HCT116 (cell line): ENCODE data around the gene XRCC3. TPM values are rescaled to one million over a fixed set of nuclear protein-coding genes. Genes with fewer than 3 reads are reported as not detected.
A peak's percentile ranks its signal among the peaks of the same experiment; 100 is the strongest.

Source experiments
- ATAC-seq: fragments of 200-7000 bp; cut with Tn5 transposase; 2 replicates; pipeline ENCODE4 v1.9.1; 2020; ENCODE audit warnings: mild to moderate bottlenecking, moderate library complexity
- BruUV-seq: library from RNA; stranded (reverse); fragments of 400-500 nt; replicated peaks from 2 replicates; lab custom pipeline; 2021; lab: Mats Ljungman, UMichigan
- CTCF ChIA-PET: fragments of 300-600 bp; sonication (Branson Sonifier 250); formaldehyde crosslinking; loops from one replicate; lab custom pipeline; 2021; ENCODE audit warnings: antibody characterized with exemption; lab: Charles Lee
- POLR2A ChIA-PET: fragments of 300-600, 350-600 bp; sonication (Branson Sonifier 250); formaldehyde crosslinking; loops from one replicate; lab custom pipeline; 2021; ENCODE audit warnings: antibody characterized with exemption; lab: Charles Lee
- RAD21 ChIA-PET, 2 experiments: fragments of 300-600 bp; sonication (Branson Sonifier 250); formaldehyde crosslinking; loops; one replicate each; lab custom pipeline; 2023; ENCODE audit warnings: low total read pairs in 2 of 2; ENCODE audit not compliant: uncharacterized antibody in 2 of 2, unreplicated experiment in 2 of 2, low non-redundant PET in 1 of 2; lab: Charles Lee
- DNase-seq: peaks from one replicate; pipeline ENCODE4 v3.0.0-alpha.2; 2010; ENCODE audit warnings: low read depth, low spot score
- H2AFZ ChIP-seq: fragments of 200-600 bp; shearing (Covaris generic), sonication (generic); 2 replicates; pipeline ENCODE4 v1.6.1; 2017; ENCODE audit warnings: low read depth, mixed run types, mixed read lengths, antibody characterized with exemption, low read length; ENCODE audit not compliant: poor library complexity, severe bottlenecking
- H3K27ac ChIP-seq: 2 replicates; pipeline ENCODE4 v1.5.1; 2012; ENCODE audit warnings: low read depth, low read length
- H3K27me3 ChIP-seq: fragments of 200-600 bp; sonication (generic); 2 replicates; pipeline ENCODE4 v1.6.1; 2016; ENCODE audit warnings: mixed run types, low read length, mixed read lengths; ENCODE audit not compliant: insufficient read depth
- H3K36me3 ChIP-seq, 2 experiments: fragments of 200-500 bp in 1 of 2; fragments of 200-600 bp in 1 of 2; sonication (Bioruptor generic) in 1 of 2; sonication (generic) in 1 of 2; 2 replicates each; pipeline versions ENCODE4 v1.5.1 to v1.6.1; 2014 to 2016; ENCODE audit warnings: low read length in 2 of 2, inconsistent platforms in 1 of 2, mixed read lengths in 1 of 2, mixed run types in 1 of 2; ENCODE audit not compliant: insufficient read depth in 2 of 2, control insufficient read depth in 1 of 2
- H3K4me1 ChIP-seq, 2 experiments: fragments of 200-600 bp in 1 of 2; sonication (generic) in 1 of 2; 2 replicates each; pipeline versions ENCODE4 v1.5.1 to v1.6.1; 2012 to 2017; ENCODE audit warnings: low read length in 2 of 2, inconsistent platforms in 1 of 2, mild to moderate bottlenecking in 1 of 2, mixed read lengths in 1 of 2, mixed run types in 1 of 2, moderate library complexity in 1 of 2; ENCODE audit not compliant: insufficient read depth in 2 of 2, control insufficient read depth in 1 of 2
- H3K4me2 ChIP-seq: fragments of 200-600 bp; sonication (generic); 2 replicates; pipeline ENCODE4 v1.6.1; 2017; ENCODE audit warnings: mixed run types, low read length, mixed read lengths
- H3K4me3 ChIP-seq, 2 experiments: fragments of 200-600 bp in 1 of 2; sonication (generic) in 1 of 2; replicated peaks in 1 of 2; 2 replicates each; pipeline ENCODE4 v1.5.1; 2011 to 2016; ENCODE audit warnings: low read length in 2 of 2, control low read depth in 1 of 2, low read depth in 1 of 2, mild to moderate bottlenecking in 1 of 2, mixed read lengths in 1 of 2, mixed run types in 1 of 2
- H3K79me2 ChIP-seq: fragments of 200-600 bp; sonication (generic); 2 replicates; pipeline ENCODE4 v1.6.1; 2017; ENCODE audit warnings: mild to moderate bottlenecking, mixed run types, low read length, moderate library complexity, mixed read lengths; ENCODE audit not compliant: insufficient read depth
- H3K9ac ChIP-seq: fragments of 200-600 bp; sonication (generic); 2 replicates; pipeline ENCODE4 v1.6.1; 2016; ENCODE audit warnings: low read length, mixed read lengths
- H3K9me2 ChIP-seq: fragments of 200-600 bp; sonication (generic), shearing (Covaris generic); 2 replicates; pipeline ENCODE4 v1.6.1; 2017; ENCODE audit warnings: mixed run types, mild to moderate bottlenecking, moderate library complexity; ENCODE audit not compliant: insufficient read depth
- H3K9me3 ChIP-seq, 2 experiments: fragments of 200-500 bp in 1 of 2; fragments of 200-600 bp in 1 of 2; sonication (Bioruptor generic) in 1 of 2; sonication (generic) in 1 of 2; 2 replicates each; pipeline ENCODE4 v1.6.1; 2014 to 2017; ENCODE audit warnings: low read length in 2 of 2, mixed read lengths in 2 of 2, inconsistent platforms in 1 of 2, low read depth in 1 of 2, mild to moderate bottlenecking in 1 of 2, mixed run types in 1 of 2, moderate library complexity in 1 of 2; ENCODE audit not compliant: control insufficient read depth in 1 of 2, insufficient read depth in 1 of 2
- H4K20me1 ChIP-seq: fragments of 200-600 bp; sonication (generic), shearing (Covaris generic); 2 replicates; pipeline ENCODE4 v1.6.1; 2017; ENCODE audit warnings: mixed run types, mild to moderate bottlenecking, moderate library complexity; ENCODE audit not compliant: insufficient read depth
- CEBPB ChIP-seq: IDR thresholded peaks from 2 replicates; pipeline ENCODE4 v1.6.1; 2012; ENCODE audit warnings: low read depth
- EGR1 ChIP-seq: IDR thresholded peaks from 2 replicates; pipeline ENCODE4 v1.6.1; 2012; ENCODE audit warnings: low read depth
- FOSL1 ChIP-seq: IDR thresholded peaks from 2 replicates; pipeline ENCODE4 v1.6.1; 2012; ENCODE audit warnings: low read depth
- POLR2A ChIP-seq: IDR thresholded peaks from 2 replicates; pipeline ENCODE4 v1.7.0; 2011; ENCODE audit warnings: borderline replicate concordance; ENCODE audit not compliant: insufficient read depth, insufficient read length; ENCODE audit errors: extremely low read depth
- POLR2AphosphoS5 ChIP-seq: IDR thresholded peaks from 2 replicates; pipeline ENCODE4 v1.6.1; 2011; ENCODE audit warnings: mild to moderate bottlenecking, low read depth, low read length, moderate library complexity
- RAD21 ChIP-seq: IDR thresholded peaks from 2 replicates; pipeline ENCODE4 v1.6.1; 2012; ENCODE audit warnings: low read depth, mild to moderate bottlenecking
- REST ChIP-seq: IDR thresholded peaks from 2 replicates; pipeline ENCODE4 v1.6.1; 2012; ENCODE audit warnings: low read depth
- SP1 ChIP-seq: IDR thresholded peaks from 2 replicates; pipeline ENCODE4 v1.6.1; 2012; ENCODE audit warnings: low read depth
- YY1 ChIP-seq: IDR thresholded peaks from 2 replicates; pipeline ENCODE4 v1.6.1; 2011; ENCODE audit warnings: low read length, low read depth, moderate library complexity, mild to moderate bottlenecking; ENCODE audit not compliant: insufficient replicate concordance; ENCODE audit errors: extremely low read depth
- ZNF274 ChIP-seq: fragments of 200-500 bp; sonication (Bioruptor generic); IDR thresholded peaks from 2 replicates; pipeline ENCODE4 v1.6.1; 2014; ENCODE audit warnings: mild to moderate bottlenecking, low read depth, low read length, inconsistent platforms
- intact Hi-C: fragments of 100-400 bp; cut with micrococcal nuclease; formaldehyde crosslinking; loops from 2 replicates; pipeline ENCODE4 v1.10.0; 2022
- total RNA-seq: library from RNA; stranded (reverse); gene quantifications from one replicate; pipeline ENCODE4 v1.2.1, GENCODE V29; 2021; ENCODE audit not compliant: unreplicated experiment

The XRCC3 gene
- total RNA-seq, 1 experiment from 2014 or later = 48.7 TPM

GRCh38 chr14:103731916-103732867 lies 16.9 kb upstream of the XRCC3 start:
- H4K20me1 ChIP-seq = no peaks in the 10 kb centered on the region
- RAD21 ChIA-PET = no interaction called here
- no peaks in the 10 kb centered on the region for H3K9me3 ChIP-seq
- H2AFZ ChIP-seq = no peak overlapping the region
- ATAC-seq = no peak
- H3K4me3 ChIP-seq = no peak overlapping the region
- intact Hi-C loops = no loop called here
- POLR2A ChIA-PET = no interaction called here
- TF ChIP-seq ZNF274 (no peak), YY1 (no peak), EGR1 (no peak), POLR2A (no peak), FOSL1 (no peak), CEBPB (no peak), POLR2AphosphoS5 (peak; percentile 28; the same call in 1 of the 2 replicates), RAD21 (no peak)
- H3K27me3 ChIP-seq = no peaks in the 10 kb centered on the region
- peaks cover 3 to 12% of the 10 kb centered on the region in 2 experiments; a peak in 3 of 4 replicates for H3K36me3 ChIP-seq
- no peak for DNase-seq
- no peaks in the 10 kb centered on the region for H3K9me2 ChIP-seq
- BruUV-seq = no TSS peak
- no peaks in the 10 kb centered on the region for H3K79me2 ChIP-seq
- CTCF ChIA-PET = no interaction called here
- H3K4me1 ChIP-seq = no peaks in the 10 kb centered on the region
- H3K27ac ChIP-seq = no peak overlapping the region
- H3K9ac ChIP-seq = no peak overlapping the region
- no peak overlapping the region for H3K4me2 ChIP-seq

- BruUV-seq = no TSS peak
- H3K4me1 ChIP-seq = no peaks in the 10 kb centered on the region
- CTCF ChIA-PET = no interaction called here
- H3K27ac ChIP-seq = no peak overlapping the region
- no peak overlapping the region for H3K4me2 ChIP-seq
- no peak for ATAC-seq
- RAD21 ChIA-PET = no interaction called here
- POLR2A ChIA-PET = no interaction called here
- H3K9me3 ChIP-seq = no peaks in the 10 kb centered on the region
- intact Hi-C loops = no loop called here
- no peak overlapping the region for H3K9ac ChIP-seq
- no peaks in the 10 kb centered on the region for H3K27me3 ChIP-seq
- no peak overlapping the region for H3K4me3 ChIP-seq
- H2AFZ ChIP-seq = no peak overlapping the region
- H3K9me2 ChIP-seq = no peaks in the 10 kb centered on the region
- H3K79me2 ChIP-seq = no peaks in the 10 kb centered on the region; the same call in 1 of the 2 replicates
- no peak for TF ChIP-seq REST
- TF ChIP-seq POLR2A = no peak
- TF ChIP-seq SP1 = no peak
- TF ChIP-seq, all 23 proteins: peak for 0
- no peak for DNase-seq
- H3K36me3 ChIP-seq = peaks cover 3 to 12% of the 10 kb centered on the region in 2 experiments; a peak in 3 of 4 replicates
- H4K20me1 ChIP-seq = no peaks in the 10 kb centered on the region
Observed at GRCh38 chr14:103731481-103731880, 16.2 kb upstream of the XRCC3 start.
